Measurements from ENCODE around the gene DLGAP1. TPM values are rescaled to one million over a fixed set of nuclear protein-coding genes. Genes with fewer than 3 reads are reported as not detected.

The DLGAP1 gene
- total and polyA plus RNA-seq, 10 donors, result 0.11 to 6.0 (median 2.1) TPM

DNA sequence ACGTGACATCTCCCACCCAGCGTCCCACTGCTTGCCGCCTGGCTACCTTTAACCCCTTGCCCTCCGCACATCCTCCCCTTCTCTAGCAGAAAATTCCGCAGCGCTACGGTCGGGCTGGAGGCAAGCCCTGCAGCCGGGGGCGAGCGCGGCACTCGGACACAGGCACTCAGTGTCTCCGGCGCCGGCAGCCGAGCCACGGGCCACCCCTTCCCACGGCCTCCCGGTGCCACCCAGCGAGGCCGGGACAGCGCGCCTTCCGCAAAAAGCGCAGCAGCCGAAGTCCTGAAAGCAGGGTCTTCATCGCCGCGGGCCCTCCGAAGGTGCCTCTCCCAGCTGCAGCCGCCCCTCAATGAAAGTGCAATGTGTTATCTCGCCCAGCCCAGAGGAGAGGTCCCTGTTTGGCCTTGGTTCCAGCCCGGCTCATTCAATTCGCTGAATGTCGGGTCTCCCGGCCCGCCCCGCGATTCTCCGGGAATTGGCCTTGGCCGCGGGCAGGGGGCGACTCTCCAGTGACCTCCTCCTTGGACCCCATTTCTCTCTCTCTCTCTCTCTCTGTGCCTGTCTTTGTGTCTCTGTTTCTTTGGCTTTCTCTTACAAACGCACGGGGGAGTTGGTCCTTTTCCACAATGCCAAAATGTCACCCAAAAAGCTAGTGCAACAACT lies 1.1 kb downstream of the DLGAP1 start:
- H3K27ac ChIP-seq, result no peak overlapping the region
- WGBS, 5 donors, result 2 to 7% (median 3%) methylated on average over 30 to 46 of the region's 46 CpGs
- H3K4me1 ChIP-seq, result peaks cover 0 to 18% (median 8%) of the 10 kb centered on the region in 6 donors
- H3K27me3 ChIP-seq (replicated peaks in 1 of 7), result peaks cover 4 to 68% (median 25%) of the 10 kb centered on the region in 7 donors
- intact Hi-C loops (cut with DNase I; ENCODE audit: low total_unique reads), result no loop called here
- no peak for TF ChIP-seq POLR2A (IDR thresholded peaks at IDR 0.05)
- TF ChIP-seq, protein P1, sequence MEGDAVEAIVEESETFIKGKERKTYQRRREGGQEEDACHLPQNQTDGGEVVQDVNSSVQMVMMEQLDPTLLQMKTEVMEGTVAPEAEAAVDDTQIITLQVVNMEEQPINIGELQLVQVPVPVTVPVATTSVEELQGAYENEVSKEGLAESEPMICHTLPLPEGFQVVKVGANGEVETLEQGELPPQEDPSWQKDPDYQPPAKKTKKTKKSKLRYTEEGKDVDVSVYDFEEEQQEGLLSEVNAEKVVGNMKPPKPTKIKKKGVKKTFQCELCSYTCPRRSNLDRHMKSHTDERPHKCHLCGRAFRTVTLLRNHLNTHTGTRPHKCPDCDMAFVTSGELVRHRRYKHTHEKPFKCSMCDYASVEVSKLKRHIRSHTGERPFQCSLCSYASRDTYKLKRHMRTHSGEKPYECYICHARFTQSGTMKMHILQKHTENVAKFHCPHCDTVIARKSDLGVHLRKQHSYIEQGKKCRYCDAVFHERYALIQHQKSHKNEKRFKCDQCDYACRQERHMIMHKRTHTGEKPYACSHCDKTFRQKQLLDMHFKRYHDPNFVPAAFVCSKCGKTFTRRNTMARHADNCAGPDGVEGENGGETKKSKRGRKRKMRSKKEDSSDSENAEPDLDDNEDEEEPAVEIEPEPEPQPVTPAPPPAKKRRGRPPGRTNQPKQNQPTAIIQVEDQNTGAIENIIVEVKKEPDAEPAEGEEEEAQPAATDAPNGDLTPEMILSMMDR (IDR thresholded peaks at IDR 0.05 in 8 of 11, conservative IDR thresholded peaks at IDR 0.05 in 3 of 11), result no peak
- TF ChIP-seq POLR2AphosphoS5 (IDR thresholded peaks at IDR 0.05), result no peak
- peak; percentile 69 for DNase-seq
- peaks cover 0 to 16% (median 0%) of the 10 kb centered on the region in 8 donors for H3K9me3 ChIP-seq
- peak overlapping the region; percentile 8 to 65 (median 34) for H3K4me3 ChIP-seq
- H3K36me3 ChIP-seq, result no peaks in the 10 kb centered on the region

DNA sequence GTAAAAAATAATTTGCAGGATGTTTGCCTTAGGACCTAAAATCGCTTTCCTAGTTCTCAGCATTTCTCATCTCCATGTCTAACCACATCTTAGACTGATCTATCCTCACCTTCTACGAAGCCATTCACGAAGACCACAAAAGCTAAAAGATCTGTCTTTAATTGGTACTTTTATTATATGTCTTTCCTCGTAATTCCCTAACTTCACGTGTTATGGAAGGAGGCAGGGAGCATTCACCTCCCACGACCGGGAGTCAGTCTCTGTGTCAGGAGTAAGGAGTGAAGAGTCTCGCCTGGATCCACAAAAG lies 1.6 kb downstream of the DLGAP1 start:
- peak overlapping the region in 6 of 8 donors; percentile 8 to 65 (median 38) for H3K4me3 ChIP-seq
- 3 to 6% (median 5%) methylated on average over 8 of the region's 8 CpGs for WGBS, 5 donors
- peaks cover 0 to 18% (median 8%) of the 10 kb centered on the region in 6 donors for H3K4me1 ChIP-seq
- no peak for DNase-seq
- no peak overlapping the region for H3K27ac ChIP-seq
- H3K36me3 ChIP-seq, result no peaks in the 10 kb centered on the region
- intact Hi-C loops (cut with DNase I; ENCODE audit: low total_unique reads), result no loop called here
- peaks cover 0 to 12% (median 0%) of the 10 kb centered on the region in 8 donors for H3K9me3 ChIP-seq
- peaks cover 4 to 68% (median 25%) of the 10 kb centered on the region in 7 donors for H3K27me3 ChIP-seq (replicated peaks in 1 of 7)
- TF ChIP-seq POLR2A (IDR thresholded peaks at IDR 0.05) (no peak), POLR2AphosphoS5 (IDR thresholded peaks at IDR 0.05) (no peak)
- TF ChIP-seq, protein P1 (IDR thresholded peaks at IDR 0.05 in 8 of 11, conservative IDR thresholded peaks at IDR 0.05 in 3 of 11), result no peak

DNA sequence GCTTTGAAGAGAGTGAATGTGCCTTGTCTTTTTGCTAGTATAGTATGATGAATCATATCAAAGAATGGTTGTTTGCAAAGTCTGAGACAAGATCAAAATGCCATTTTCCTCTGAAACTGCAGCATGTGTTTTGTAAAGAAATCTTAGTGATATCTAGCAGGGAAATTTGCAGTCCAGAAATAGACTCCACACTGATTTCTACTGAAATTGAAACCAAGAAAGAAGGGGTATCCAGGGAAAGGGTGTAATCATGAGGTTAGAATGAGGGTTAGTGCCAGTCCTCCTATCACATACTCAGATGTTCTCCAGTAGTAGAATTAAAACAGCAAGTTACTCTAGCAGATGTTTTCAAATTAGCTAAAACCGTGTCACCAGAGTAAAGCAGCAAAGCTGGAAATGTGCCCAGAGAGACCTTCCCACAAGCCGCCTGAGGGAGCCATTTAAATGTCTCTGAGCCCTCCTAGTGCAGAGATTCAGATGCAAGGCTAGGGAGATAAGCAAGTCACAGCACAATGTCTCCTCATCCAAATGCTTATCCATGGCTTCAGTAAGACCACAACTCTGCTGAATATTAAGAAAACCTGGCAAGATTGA lies 4.9 kb downstream of the DLGAP1 start:
- 38 to 44% (median 42%) methylated on average over 2 of the region's 2 CpGs for WGBS, 5 donors

DNA sequence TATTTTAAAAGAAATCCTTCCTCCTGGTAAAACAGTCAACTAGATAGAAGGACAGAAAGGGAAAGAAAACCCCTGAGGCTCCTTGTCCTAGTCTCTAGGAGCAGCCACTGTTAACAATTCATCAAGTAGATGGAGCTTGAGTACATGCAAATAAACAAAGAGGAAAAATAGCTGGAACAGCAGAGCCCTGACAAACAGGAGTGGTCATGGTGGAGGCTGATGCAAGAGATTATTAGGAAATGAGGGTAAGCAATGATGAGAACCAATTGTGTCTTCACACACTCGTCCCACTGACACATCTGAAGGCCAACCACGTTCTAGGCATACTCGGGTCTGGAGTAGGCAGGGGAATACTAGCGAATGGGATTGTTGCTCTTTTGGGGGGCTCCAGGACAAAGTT lies 9.2 kb downstream of the DLGAP1 start:
- Histone ChIP-seq H3K4me3 (no peak overlapping the region), H3K27me3 (replicated peaks in 1 of 7) (no peaks in the 10 kb centered on the region), H3K4me1 (no peaks in the 10 kb centered on the region), H3K9me3 (no peaks in the 10 kb centered on the region), H3K27ac (no peak overlapping the region), H3K36me3 (no peaks in the 10 kb centered on the region)
- TF ChIP-seq POLR2A (IDR thresholded peaks at IDR 0.05) (no peak), POLR2AphosphoS5 (IDR thresholded peaks at IDR 0.05) (no peak)
- TF ChIP-seq, protein P1 (IDR thresholded peaks at IDR 0.05 in 8 of 11, conservative IDR thresholded peaks at IDR 0.05 in 3 of 11), result no peak
- no peak for DNase-seq
- WGBS, 5 donors, result 68 to 84% (median 77%) methylated on average over 4 of the region's 4 CpGs
- intact Hi-C loops (cut with DNase I; ENCODE audit: low total_unique reads), result no loop called here

More for the DNA sequence above, 4.9 kb downstream of the DLGAP1 start:
- Histone ChIP-seq H3K27me3 (replicated peaks in 1 of 7) (peaks cover 4 to 42% (median 16%) of the 10 kb centered on the region in 7 donors), H3K4me3 (no peak overlapping the region), H3K9me3 (peaks cover 0 to 7% (median 0%) of the 10 kb centered on the region in 8 donors), H3K4me1 (peaks cover 0 to 12% (median 8%) of the 10 kb centered on the region in 6 donors), H3K27ac (no peak overlapping the region), H3K36me3 (no peaks in the 10 kb centered on the region)
- intact Hi-C loops (cut with DNase I; ENCODE audit: low total_unique reads), result no loop called here
- no peak for DNase-seq
- TF ChIP-seq, protein P1 (IDR thresholded peaks at IDR 0.05 in 8 of 11, conservative IDR thresholded peaks at IDR 0.05 in 3 of 11), result no peak
- TF ChIP-seq POLR2A (IDR thresholded peaks at IDR 0.05) (no peak), POLR2AphosphoS5 (IDR thresholded peaks at IDR 0.05) (no peak)

Data from spleen (tissue), 11 donors.